LNCaP clone FGC (cell line): ENCODE results near the gene IL24.

Source experiments
- DNase-seq: peaks from one replicate; pipeline ENCODE4 v3.0.0-alpha.2; 2011; ENCODE audit warnings: low read depth
- H3K4me3 ChIP-seq: 2 replicates; pipeline ENCODE4 v1.5.1; 2011; ENCODE audit warnings: mild to moderate bottlenecking, low read depth, low read length, control low read depth
- TF ChIP-seq, protein P1 (sequence below): IDR thresholded peaks from 2 replicates; pipeline ENCODE4 v1.5.1; 2012; ENCODE audit warnings: mild to moderate bottlenecking; ENCODE audit not compliant: control insufficient read depth, insufficient read depth; ENCODE audit errors: extremely low read depth

IL24 gene

DNA sequence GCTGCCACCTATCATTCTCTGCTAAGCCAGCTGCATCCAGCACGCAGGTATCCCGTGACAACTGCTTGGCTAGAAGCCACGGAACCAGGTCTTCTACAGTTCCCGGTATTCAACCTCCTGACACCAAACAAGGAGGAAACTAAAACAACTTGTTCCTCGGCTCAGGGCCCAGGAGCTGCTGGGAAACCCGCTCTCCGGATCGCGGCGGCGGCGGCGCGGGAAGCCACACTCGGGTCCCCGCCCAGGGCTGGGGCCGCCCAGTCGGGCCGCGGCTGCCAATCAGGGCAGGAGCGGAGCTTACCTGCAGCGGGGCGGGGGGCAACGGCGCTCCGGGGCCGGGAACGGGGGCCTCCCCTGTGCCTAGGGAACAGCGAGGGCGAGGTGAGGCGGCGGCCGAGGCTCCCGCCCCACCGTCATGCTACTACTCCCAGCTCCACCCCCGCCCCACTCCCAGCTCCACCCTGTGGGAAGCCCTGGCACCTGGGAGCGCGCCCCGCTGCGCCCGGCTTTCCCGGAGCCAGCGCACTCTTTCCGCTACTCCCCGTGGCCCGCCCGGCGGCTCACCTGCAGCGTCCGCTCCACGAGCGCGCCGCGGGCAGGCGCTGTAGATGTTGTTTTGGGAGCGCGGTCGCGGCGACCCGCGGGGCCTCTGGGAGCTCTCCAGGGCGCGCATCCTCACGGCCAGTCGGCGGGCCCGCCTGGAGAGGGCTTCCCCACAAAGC, 12.1 kb downstream of the IL24 start:
- H3K4me3 ChIP-seq = peak overlapping the region; percentile 50
- DNase-seq = peak; percentile 92
- TF ChIP-seq, protein P1, sequence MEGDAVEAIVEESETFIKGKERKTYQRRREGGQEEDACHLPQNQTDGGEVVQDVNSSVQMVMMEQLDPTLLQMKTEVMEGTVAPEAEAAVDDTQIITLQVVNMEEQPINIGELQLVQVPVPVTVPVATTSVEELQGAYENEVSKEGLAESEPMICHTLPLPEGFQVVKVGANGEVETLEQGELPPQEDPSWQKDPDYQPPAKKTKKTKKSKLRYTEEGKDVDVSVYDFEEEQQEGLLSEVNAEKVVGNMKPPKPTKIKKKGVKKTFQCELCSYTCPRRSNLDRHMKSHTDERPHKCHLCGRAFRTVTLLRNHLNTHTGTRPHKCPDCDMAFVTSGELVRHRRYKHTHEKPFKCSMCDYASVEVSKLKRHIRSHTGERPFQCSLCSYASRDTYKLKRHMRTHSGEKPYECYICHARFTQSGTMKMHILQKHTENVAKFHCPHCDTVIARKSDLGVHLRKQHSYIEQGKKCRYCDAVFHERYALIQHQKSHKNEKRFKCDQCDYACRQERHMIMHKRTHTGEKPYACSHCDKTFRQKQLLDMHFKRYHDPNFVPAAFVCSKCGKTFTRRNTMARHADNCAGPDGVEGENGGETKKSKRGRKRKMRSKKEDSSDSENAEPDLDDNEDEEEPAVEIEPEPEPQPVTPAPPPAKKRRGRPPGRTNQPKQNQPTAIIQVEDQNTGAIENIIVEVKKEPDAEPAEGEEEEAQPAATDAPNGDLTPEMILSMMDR = peak; percentile 11; the same call in 1 of the 2 replicates

DNA sequence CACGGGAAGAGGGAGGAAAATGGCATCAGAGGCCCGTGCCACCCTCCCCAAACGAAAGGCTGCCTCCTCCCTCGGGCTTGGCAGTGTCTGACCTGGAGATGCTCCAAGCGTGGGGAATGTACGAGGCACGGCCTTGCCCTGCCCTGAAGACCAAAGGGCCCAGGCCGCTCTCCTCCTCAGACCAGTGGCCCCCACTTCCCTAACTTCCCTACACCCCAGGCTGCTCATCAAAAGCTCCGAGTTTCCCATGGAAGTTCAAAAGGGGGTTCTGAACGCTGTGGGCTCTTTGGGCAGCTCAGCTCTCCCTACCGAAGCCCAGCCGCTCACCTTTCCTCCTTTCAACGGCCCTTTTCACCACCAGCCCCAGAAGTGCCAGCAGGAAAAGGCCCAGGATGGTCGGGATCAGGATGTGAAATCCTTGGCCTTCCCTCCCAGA, 12.7 kb downstream of the IL24 start:
- peak overlapping the region; percentile 50 for H3K4me3 ChIP-seq
- TF ChIP-seq, protein P1 = no peak
- no peak for DNase-seq

DNA sequence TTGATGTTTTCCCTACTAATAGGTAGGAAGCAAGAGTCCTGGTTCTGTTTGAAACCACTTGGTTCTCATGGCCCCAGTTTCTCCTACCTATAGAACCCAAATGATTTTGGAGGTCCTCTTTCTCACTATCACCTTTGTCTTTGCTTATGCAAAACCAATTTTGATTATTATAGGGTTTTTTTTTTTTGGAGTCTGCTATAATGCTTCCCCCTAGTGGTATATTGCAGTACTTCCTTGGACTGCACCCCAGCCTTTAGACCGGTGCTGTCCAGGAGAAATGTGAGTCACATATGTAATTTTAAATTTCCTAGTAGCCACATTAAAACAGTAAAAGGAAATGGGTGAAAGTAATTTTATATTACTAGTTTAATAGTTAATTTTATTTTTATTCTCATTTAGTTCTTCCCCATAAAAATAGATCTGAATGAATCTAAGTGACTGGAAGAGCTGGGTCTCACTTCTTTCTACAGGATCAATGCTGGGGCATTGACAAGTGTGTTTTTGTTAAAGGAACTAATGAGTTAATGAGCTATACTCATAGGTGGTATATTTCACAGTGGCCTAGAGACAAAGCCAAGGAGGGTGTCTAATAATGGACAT, 13.9 kb downstream of the IL24 start:
- no peak overlapping the region for H3K4me3 ChIP-seq
- DNase-seq = no peak

DNA sequence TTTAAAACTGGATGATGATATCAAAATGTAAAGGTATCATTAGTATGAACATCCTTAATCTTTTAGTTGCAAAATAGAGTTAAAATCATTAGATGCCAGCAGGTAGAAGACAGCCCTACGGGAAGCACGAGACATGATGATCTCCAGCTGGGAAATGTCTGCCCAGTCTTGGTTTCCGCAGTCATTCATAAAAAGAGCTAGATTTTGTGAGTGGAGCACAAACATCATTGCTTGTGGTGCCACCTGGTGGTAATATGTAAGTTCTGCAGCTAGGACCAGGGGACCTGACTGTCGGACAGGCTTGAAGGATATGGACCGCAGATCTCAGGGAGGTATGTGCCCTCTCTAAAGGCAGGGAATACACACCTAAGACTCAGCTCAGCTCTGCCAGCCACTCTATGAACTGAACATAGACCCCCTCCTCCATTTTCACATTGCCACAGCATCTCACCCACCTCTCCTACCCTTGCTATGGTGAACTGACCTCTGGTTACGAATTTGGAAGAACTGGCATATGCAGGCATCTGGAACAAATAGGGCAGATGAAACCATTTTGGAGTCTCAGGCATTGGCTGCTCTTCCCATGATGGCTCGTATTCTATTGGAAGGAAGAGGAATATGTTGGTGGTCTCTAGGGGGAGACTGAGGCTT, 15.3 kb downstream of the IL24 start:
- TF ChIP-seq, protein P1 = peak; percentile 96
- H3K4me3 ChIP-seq = no peak overlapping the region
- peak; percentile 60 for DNase-seq

More for the DNA sequence above, 13.9 kb downstream of the IL24 start:
- TF ChIP-seq, protein P1 = peak; percentile 63

DNA sequence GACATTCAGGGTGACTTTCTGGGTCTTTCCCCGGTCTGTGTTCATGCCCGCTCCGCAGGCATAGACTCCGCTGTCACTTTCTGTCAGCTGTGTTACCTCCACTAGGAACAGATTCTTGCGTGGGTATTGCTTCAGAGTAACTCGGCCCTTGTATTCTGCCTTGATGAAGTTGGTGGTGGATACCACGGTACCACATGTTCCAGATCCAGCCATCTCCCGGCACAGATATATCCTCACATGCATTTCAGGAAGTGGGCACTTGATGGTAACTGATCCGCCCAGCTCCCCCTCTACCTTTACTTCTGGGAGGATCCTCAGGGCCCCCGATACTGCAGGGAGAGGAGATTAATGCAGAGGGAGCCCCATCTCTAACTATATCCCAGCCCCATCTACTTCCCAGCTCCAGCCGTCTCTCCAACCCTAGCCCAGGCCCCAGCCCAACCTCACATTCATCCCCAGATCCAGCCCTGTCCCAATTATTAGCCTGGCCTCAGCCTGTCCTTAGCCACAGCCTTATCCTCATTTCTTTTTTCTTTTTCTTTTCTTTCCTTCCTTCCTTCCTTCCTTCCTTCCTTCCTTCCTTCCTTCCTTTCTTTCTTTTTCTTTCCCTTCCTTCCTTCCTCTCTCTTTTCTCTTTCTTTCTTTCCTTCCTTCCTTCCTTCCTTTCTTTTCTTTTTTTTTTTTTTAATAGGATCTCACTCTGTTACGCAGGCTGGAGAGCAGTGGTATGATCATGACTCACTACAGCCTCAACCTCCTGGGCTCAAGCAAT, 16.7 kb downstream of the IL24 start:
- TF ChIP-seq, protein P1 = no peak
- H3K4me3 ChIP-seq = no peak overlapping the region
- no peak for DNase-seq

DNA sequence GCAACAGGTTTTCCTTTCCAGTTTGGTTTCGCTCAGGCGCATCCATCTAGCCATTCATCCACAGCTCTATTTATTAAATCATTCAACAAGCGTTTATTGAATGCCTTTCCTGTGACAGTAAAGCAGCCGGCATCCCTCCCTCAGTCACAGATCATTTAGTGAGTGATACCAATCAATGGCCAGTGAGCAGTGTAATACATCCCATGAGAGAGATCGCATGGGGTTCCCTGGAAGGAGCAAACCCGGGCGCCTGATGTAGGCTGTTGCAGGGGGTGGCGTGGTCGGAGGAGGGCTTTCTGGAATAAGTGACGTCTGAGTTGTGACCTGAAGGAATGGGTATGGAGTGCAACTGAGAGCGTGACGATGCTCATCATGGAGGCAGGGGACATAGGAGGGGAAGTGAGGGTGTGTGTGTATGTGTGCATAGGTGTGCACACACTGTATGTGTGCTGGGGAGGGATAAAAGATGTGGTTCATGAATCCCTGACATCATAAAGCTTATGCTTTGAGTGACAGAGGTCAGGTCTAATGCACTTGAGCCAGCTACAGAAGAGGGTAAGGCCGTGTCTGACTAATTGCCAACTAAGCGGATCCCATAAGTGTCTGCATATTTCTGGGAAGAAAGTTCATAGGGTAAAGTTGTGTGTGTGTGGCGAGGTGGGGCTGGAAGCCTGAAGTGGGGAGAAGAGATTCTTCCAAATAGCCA, 17.9 kb downstream of the IL24 start:
- TF ChIP-seq, protein P1 = no peak
- no peak for DNase-seq

More for the DNA sequence above, 17.9 kb downstream of the IL24 start:
- H3K4me3 ChIP-seq = no peak overlapping the region
